SK-N-MC (cell line): ENCODE data around the gene USF1.

ENCODE experiments used
- EZH2 ChIP-seq: fragments of 200-600 bp; sonication (generic); IDR thresholded peaks from one replicate; pipeline ENCODE4 v1.6.1; 2017; ENCODE audit warnings: antibody characterized with exemption
- POLR2AphosphoS5 ChIP-seq: IDR thresholded peaks from 2 replicates; pipeline ENCODE4 v1.6.1; 2012; ENCODE audit warnings: mild to moderate bottlenecking, low read depth, low read length, borderline replicate concordance

- TF ChIP-seq EZH2 (no peak), POLR2AphosphoS5 (no peak)
Measured at GRCh38 chr1:161074676-161075368, 29.0 kb upstream of the USF1 start.
